Activated CD8-positive, alpha-beta memory T cell treated with anti-CD3 and anti-CD28 coated beads, Interleukin-2, amount 50 U/mL, for 48 hours (primary cell): ENCODE measurements around the gene CD63.
A peak's percentile ranks its signal among the peaks of the same experiment; 100 is the strongest.

Experiments used
- DNase-seq: peaks from one replicate; pipeline ENCODE4 v3.0.0-alpha.2; 2020

CD63 gene

GRCh38 chr12:55738123-55739024 lies 9.6 kb upstream of the CD63 start:
- DNase-seq = peak; percentile 87

- DNase-seq = no peak
These were observed 8.8 kb upstream of the CD63 start for GRCh38 chr12:55737581-55738122.

GRCh38 chr12:55736780-55737580 lies 8.2 kb upstream of the CD63 start:
- DNase-seq = peak; percentile 79

GRCh38 chr12:55736076-55736475 lies 7.3 kb upstream of the CD63 start:
- no peak for DNase-seq

DNA sequence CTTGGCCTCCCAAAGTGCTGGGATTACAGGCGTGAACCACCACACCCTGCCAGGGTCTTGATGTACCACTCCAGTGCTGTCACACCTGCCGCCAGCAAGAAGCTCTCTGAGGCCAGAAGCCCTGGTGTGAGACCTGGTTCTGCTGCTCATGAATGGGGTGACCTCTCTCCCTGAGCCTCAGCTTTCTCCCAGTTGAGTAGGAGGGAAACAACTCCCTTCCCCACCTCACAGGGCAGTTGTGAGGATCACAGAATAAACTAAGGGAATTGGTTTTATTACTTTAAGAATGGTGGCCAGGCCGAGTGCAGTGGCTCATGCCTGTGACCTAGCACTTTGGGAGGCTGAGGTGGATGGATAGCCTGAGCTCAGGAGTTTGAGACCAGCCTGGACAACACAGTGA lies 5.8 kb upstream of the CD63 start:
- DNase-seq = no peak

DNA sequence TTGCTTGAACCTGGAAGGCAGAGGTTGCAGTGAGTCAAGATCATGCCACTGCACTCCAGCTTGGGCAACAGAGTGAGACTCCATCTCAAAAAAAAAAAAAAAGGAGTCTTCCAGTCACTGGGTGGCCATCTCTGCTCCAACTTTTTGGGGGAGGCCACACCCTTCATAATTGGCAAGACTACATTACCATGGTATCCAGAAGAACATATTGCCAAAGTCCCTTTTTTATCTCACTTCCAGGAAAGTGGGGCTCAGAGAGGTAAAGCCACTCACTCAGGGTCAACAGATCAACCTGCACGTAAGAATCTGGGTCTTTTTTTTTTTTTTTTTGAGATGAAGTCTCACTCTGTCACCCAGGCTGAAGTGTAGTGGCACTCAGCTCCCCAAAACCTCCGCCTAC lies 5.0 kb upstream of the CD63 start:
- DNase-seq = no peak

- DNase-seq = no peak
These were observed 4.3 kb upstream of the CD63 start for GRCh38 chr12:55733021-55733555.

DNA sequence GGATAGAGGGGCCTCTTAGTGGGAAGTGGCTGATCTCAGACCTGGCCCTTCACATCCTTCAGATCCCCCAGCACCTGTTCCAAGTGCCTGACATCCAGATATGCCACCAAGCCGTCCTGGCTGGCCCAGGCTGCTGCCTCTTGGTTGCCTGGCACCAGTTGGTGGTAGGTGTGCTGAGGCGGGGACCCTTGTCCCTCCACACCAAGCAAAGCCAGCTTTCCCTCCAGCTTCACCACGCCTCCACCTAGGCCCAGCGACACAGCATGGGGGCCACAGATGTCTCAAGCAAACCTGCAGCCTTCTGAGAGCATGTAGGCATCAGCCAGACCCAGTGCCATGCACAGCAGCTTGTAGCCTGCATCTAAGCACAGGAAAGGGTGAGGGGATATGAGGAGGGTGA lies 3.5 kb upstream of the CD63 start:
- DNase-seq = no peak

- DNase-seq = no peak
These were observed 1.3 kb upstream of the CD63 start for GRCh38 chr12:55729819-55730818.

- DNase-seq = no peak
These were observed 447 bp downstream of the CD63 start for GRCh38 chr12:55728186-55728938.

GRCh38 chr12:55727643-55728185 lies 1.1 kb downstream of the CD63 start:
- no peak for DNase-seq

DNA sequence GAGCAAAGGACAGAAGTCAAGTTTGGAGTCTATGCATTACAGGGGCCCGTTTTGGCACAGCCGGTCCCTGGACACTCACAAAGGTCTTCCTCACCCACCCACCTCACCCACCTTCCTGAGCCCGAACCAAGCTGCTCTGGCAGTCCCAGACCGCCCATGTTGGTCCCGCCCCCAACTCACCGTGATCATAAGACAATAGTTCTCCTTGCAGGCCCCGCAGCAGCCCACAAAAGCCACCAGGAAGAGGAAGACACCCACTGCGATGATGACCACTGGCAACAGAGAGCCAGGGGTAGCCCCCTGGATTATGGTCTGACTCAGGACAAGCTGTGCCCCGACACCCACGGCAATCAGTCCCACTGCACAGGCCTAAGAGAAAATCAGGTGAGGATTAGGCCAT lies 1.8 kb downstream of the CD63 start:
- no peak for DNase-seq

- no peak for DNase-seq
These were observed 3.3 kb downstream of the CD63 start for GRCh38 chr12:55725556-55725955.

GRCh38 chr12:55724940-55725309 lies 3.9 kb downstream of the CD63 start:
- no peak for DNase-seq

DNA sequence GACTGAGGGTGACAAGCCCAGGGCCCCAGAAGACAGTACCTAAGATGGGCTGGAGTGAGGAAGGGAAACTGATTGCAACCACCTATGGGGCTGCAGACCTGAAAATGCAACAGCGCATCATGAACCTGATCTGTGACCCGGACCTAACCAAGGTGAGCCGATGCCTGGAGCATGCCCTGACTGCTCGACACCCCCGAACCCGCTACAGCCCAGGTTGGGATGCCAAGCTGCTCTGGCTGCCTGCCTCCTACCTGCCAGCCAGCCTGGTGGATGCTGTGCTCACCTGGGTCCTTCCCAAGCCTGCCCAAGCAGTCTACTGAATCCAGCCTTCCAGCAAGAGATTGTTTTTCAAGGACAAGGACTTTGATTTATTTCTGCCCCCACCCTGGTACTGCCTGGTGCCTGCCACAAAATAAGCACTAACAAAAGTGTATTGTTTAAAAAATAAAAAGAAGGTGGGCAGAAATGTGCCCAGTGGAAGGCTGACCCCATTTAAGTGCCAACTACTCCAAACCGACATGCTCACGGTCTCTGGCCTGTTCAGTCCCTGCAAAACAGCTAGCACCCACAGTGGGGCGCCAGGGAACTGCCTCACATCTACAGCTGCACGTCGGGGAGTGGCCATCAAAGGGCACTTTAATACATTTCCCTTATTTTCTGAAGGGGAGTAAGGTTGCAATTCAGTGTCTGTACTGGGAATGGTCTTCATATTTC lies 4.4 kb downstream of the CD63 start:
- peak; percentile 83 for DNase-seq

DNA sequence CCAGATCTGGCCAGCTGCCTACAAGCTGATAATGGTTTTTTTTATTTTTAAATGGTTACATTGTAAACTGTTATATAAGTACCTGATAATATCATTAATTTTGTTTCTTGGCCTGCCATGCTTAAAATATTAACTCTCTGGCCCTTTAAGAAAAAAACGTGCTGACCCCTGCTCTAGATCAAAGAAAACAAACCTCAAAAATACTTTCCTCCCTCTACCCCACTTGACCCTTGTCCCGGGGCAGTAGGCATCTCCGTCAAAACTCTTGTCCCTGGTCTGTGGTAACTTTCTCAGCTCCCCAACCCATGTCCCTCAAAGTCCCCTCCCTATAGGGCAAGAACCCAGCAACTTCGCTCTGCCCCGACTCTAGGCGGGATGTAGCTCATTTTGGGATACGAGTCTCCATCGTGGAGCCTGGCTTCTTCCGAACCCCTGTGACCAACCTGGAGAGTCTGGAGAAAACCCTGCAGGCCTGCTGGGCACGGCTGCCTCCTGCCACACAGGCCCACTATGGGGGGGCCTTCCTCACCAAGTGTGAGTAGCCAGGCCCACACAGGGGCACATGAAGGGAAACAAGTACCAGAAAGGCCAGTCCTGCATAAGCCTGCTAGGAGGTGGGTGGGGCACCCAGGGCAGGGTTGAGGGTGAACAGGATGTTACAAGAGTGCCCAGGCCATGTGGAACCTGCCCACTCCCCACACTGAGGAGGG lies 5.1 kb downstream of the CD63 start:
- DNase-seq = no peak

- DNase-seq = no peak
These were observed 5.9 kb downstream of the CD63 start for GRCh38 chr12:55722948-55723347.

GRCh38 chr12:55721601-55722213 lies 7.1 kb downstream of the CD63 start:
- DNase-seq = no peak

DNA sequence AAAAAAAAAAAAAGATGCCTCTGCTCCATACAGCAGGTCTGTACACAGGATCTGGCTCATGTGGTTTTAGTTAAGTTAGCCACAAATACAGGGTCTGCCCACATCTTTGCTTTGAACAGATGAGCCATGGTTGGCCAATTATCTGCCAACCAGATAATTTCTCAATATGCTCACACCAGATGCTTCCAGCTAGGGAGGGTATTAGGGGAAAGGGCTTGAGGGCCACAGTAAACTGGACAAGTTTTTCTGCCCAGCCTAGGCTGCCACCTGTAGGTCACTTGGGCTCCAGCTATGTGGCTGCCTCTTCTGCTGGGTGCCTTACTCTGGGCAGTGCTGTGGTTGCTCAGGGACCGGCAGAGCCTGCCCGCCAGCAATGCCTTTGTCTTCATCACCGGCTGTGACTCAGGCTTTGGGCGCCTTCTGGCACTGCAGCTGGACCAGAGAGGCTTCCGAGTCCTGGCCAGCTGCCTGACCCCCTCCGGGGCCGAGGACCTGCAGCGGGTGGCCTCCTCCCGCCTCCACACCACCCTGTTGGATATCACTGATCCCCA lies 7.8 kb downstream of the CD63 start:
- no peak for DNase-seq
